ENCODE measurements around the gene ZNF80. TPM values are rescaled to one million over a fixed set of nuclear protein-coding genes. Genes with fewer than 3 reads are reported as not detected.
"Not testable (repeated sequence)": the region's sequence is repeated elsewhere in the genome, so short reads cannot be mapped to it uniquely, and the experiment has no call there.

The ZNF80 gene
- total RNA-seq, 1 donor from 2014 or later: not detected

- FAIRE-seq: no peak
- no peak for DNase-seq (ENCODE audit: low read depth)
- TF ChIP-seq CTCF (IDR thresholded peaks at IDR 0.05; ENCODE audit: insufficient read depth, low read length, severe bottlenecking): no peak
Observed at GRCh38 chr3:114241262-114241661, 3.9 kb upstream of the ZNF80 start.

GRCh38 chr3:114238146-114238785, 888 bp upstream of the ZNF80 start:
- DNase-seq (ENCODE audit: low read depth); H3K4me3 ChIP-seq (ENCODE audit: low read depth, low read length); H3K36me3 ChIP-seq (ENCODE audit: control insufficient read depth, insufficient read depth, low read length); H3K27me3 ChIP-seq (ENCODE audit: control insufficient read depth, insufficient read depth, low read length); FAIRE-seq: not testable (repeated sequence)

More at GRCh38 chr3:114241262-114241661, 3.9 kb upstream of the ZNF80 start:
- Histone ChIP-seq H3K27me3 (ENCODE audit: control insufficient read depth, insufficient read depth, low read length) (no peaks in the 10 kb centered on the region), H3K4me3 (ENCODE audit: low read depth, low read length) (no peak overlapping the region), H3K36me3 (ENCODE audit: control insufficient read depth, insufficient read depth, low read length) (no peaks in the 10 kb centered on the region)

- no peaks in the 10 kb centered on the region for H3K36me3 ChIP-seq (ENCODE audit: control insufficient read depth, insufficient read depth, low read length)
- TF ChIP-seq CTCF (IDR thresholded peaks at IDR 0.05; ENCODE audit: insufficient read depth, low read length, severe bottlenecking): no peak
- FAIRE-seq (no peak), DNase-seq (ENCODE audit: low read depth) (no peak)
- H3K27me3 ChIP-seq (ENCODE audit: control insufficient read depth, insufficient read depth, low read length): no peaks in the 10 kb centered on the region
- H3K4me3 ChIP-seq (ENCODE audit: low read depth, low read length): no peak overlapping the region
Observed at GRCh38 chr3:114235431-114235830, 1.9 kb downstream of the ZNF80 start.

- Histone ChIP-seq H3K4me3 (ENCODE audit: low read depth, low read length) (no peak overlapping the region), H3K36me3 (ENCODE audit: control insufficient read depth, insufficient read depth, low read length) (no peaks in the 10 kb centered on the region), H3K27me3 (ENCODE audit: control insufficient read depth, insufficient read depth, low read length) (no peaks in the 10 kb centered on the region)
- TF ChIP-seq CTCF (IDR thresholded peaks at IDR 0.05; ENCODE audit: insufficient read depth, low read length, severe bottlenecking): no peak
- FAIRE-seq: no peak
- DNase-seq (ENCODE audit: low read depth): no peak
Observed at GRCh38 chr3:114234745-114235144, 2.6 kb downstream of the ZNF80 start.

GRCh38 chr3:114231616-114232015, 5.8 kb downstream of the ZNF80 start:
- FAIRE-seq: peak; percentile 83
- TF ChIP-seq CTCF (IDR thresholded peaks at IDR 0.05; ENCODE audit: insufficient read depth, low read length, severe bottlenecking): no peak

GRCh38 chr3:114227076-114227475, 10.3 kb downstream of the ZNF80 start:
- H3K4me3 ChIP-seq (ENCODE audit: low read depth, low read length): no peak overlapping the region
- FAIRE-seq (no peak), DNase-seq (ENCODE audit: low read depth) (no peak)
- TF ChIP-seq CTCF (IDR thresholded peaks at IDR 0.05; ENCODE audit: insufficient read depth, low read length, severe bottlenecking): no peak
- H3K36me3 ChIP-seq (ENCODE audit: control insufficient read depth, insufficient read depth, low read length): no peaks in the 10 kb centered on the region
- H3K27me3 ChIP-seq (ENCODE audit: control insufficient read depth, insufficient read depth, low read length): no peaks in the 10 kb centered on the region

More at GRCh38 chr3:114231616-114232015, 5.8 kb downstream of the ZNF80 start:
- Histone ChIP-seq H3K36me3 (ENCODE audit: control insufficient read depth, insufficient read depth, low read length) (no peaks in the 10 kb centered on the region), H3K27me3 (ENCODE audit: control insufficient read depth, insufficient read depth, low read length) (no peaks in the 10 kb centered on the region), H3K4me3 (ENCODE audit: low read depth, low read length) (no peak overlapping the region)
- DNase-seq (ENCODE audit: low read depth): no peak
